ENCODE measurements around the gene ZRANB1. TPM values are rescaled to one million over a fixed set of nuclear protein-coding genes. Genes with fewer than 3 reads are reported as not detected.

The ZRANB1 gene
- total and polyA plus RNA-seq, 2 donors from 2014 or later, result 8.9 to 17.5 TPM

GRCh38 chr10:124971276-124971675, 29.4 kb downstream of the ZRANB1 start:
- DNase-seq (no peak), FAIRE-seq (no peak)
- Histone ChIP-seq H3K9ac (ENCODE audit: low read length in 3 of 3) (no peak overlapping the region), H3K9me3 (ENCODE audit: control insufficient read depth in 2 of 3, insufficient read depth in 1 of 3, low read length in 3 of 3) (no peaks in the 10 kb centered on the region), H3K4me3 (ENCODE audit: low read length in 3 of 3) (no peak overlapping the region), H3K27ac (ENCODE audit: low read depth in 2 of 2, low read length in 2 of 2) (no peak overlapping the region), H3K27me3 (ENCODE audit: control insufficient read depth, insufficient read depth, low read length) (no peaks in the 10 kb centered on the region), H3K4me1 (ENCODE audit: control insufficient read depth in 2 of 3, insufficient read depth in 2 of 3, low read depth in 1 of 3, low read length in 3 of 3) (peaks cover 0 to 4% (median 0%) of the 10 kb centered on the region in 3 donors), H3K36me3 (ENCODE audit: control insufficient read depth in 2 of 3, insufficient read depth in 3 of 3, low read length in 3 of 3) (peaks cover 3 to 24% (median 4%) of the 10 kb centered on the region in 3 donors)
- intact Hi-C loops (cut with DNase I), result no loop called here
- TF ChIP-seq CTCF (IDR thresholded peaks at IDR 0.05; ENCODE audit: borderline replicate concordance, extremely low read depth, insufficient read depth), result no peak

DNA sequence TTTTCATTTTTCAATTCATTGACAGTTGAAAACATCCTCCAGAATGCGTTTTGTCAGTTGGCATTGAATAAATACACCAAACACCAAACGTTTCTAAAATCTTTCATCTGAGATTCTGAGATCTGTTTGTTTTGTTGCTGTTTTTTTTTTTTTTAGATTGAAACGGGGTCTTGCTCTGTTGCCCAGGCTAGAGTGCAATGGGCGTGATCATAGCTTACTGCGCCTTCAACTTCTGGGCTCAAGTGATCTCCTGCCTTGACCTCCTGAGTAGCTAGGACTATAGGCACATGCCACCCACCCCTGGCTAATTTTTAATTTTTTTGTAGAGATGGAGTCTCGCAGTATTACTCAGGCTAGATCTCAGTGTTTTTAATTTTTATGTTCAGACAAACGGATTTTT, 30.7 kb downstream of the ZRANB1 start:
- Histone ChIP-seq H3K27me3 (ENCODE audit: control insufficient read depth, insufficient read depth, low read length) (no peaks in the 10 kb centered on the region), H3K36me3 (ENCODE audit: control insufficient read depth in 2 of 3, insufficient read depth in 3 of 3, low read length in 3 of 3) (peaks cover 2 to 15% (median 3%) of the 10 kb centered on the region in 3 donors), H3K9ac (ENCODE audit: low read length in 3 of 3) (no peak overlapping the region), H3K4me1 (ENCODE audit: control insufficient read depth in 2 of 3, insufficient read depth in 2 of 3, low read depth in 1 of 3, low read length in 3 of 3) (peaks cover 0 to 4% (median 0%) of the 10 kb centered on the region in 3 donors), H3K4me3 (ENCODE audit: low read length in 3 of 3) (no peak overlapping the region), H3K27ac (ENCODE audit: low read depth in 2 of 2, low read length in 2 of 2) (no peak overlapping the region), H3K9me3 (ENCODE audit: control insufficient read depth in 2 of 3, insufficient read depth in 1 of 3, low read length in 3 of 3) (no peaks in the 10 kb centered on the region)
- no peak for TF ChIP-seq CTCF (IDR thresholded peaks at IDR 0.05; ENCODE audit: borderline replicate concordance, extremely low read depth, insufficient read depth)
- no peak for DNase-seq
- intact Hi-C loops (cut with DNase I), result no loop called here
- no peak for FAIRE-seq

GRCh38 chr10:124974131-124974530, 32.2 kb downstream of the ZRANB1 start:
- H3K27ac ChIP-seq (ENCODE audit: low read depth in 2 of 2, low read length in 2 of 2), result no peak overlapping the region
- FAIRE-seq (no peak), DNase-seq (no peak)
- intact Hi-C loops (cut with DNase I), result no loop called here
- no peak overlapping the region for H3K9ac ChIP-seq (ENCODE audit: low read length in 3 of 3)
- no peak for TF ChIP-seq CTCF (IDR thresholded peaks at IDR 0.05; ENCODE audit: borderline replicate concordance, extremely low read depth, insufficient read depth)
- no peak overlapping the region for H3K4me3 ChIP-seq (ENCODE audit: low read length in 3 of 3)
- peaks cover 0 to 4% (median 2%) of the 10 kb centered on the region in 3 donors for H3K4me1 ChIP-seq (ENCODE audit: control insufficient read depth in 2 of 3, insufficient read depth in 2 of 3, low read depth in 1 of 3, low read length in 3 of 3)
- no peaks in the 10 kb centered on the region for H3K9me3 ChIP-seq (ENCODE audit: control insufficient read depth in 2 of 3, insufficient read depth in 1 of 3, low read length in 3 of 3)
- H3K36me3 ChIP-seq (ENCODE audit: control insufficient read depth in 2 of 3, insufficient read depth in 3 of 3, low read length in 3 of 3), result peaks cover 2 to 11% (median 3%) of the 10 kb centered on the region in 3 donors
- H3K27me3 ChIP-seq (ENCODE audit: control insufficient read depth, insufficient read depth, low read length), result no peaks in the 10 kb centered on the region

DNA sequence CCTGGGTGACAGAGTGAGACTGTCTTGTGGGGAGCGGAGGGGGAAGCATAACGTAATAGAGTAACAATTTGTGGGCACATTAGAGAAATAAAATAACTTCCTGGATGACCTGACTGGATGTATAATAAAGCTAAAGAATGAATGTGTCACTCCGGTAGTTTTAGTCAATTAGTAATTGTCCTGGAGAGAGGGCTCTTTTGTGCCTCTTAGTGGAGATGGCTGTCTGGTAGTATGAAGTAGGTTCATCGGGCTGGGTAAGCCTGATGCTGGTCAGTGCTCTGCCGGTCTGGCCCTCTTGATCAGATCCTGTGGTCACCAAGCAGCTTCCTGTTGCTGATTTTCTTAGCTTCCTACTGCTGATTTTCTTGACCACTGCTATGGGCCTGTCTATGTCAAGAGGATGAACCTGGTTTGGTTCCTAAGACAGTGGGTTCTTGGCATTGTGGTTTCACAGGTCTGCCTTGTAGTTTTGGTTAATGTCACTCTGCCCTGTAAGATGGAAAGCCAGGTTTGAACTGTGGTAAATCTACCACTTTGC, 34.1 kb downstream of the ZRANB1 start:
- no peak for FAIRE-seq
- H3K4me3 ChIP-seq (ENCODE audit: low read length in 3 of 3), result no peak overlapping the region
- H3K27ac ChIP-seq (ENCODE audit: low read depth in 2 of 2, low read length in 2 of 2), result no peak overlapping the region
- no peaks in the 10 kb centered on the region for H3K27me3 ChIP-seq (ENCODE audit: control insufficient read depth, insufficient read depth, low read length)
- peaks cover 2 to 9% (median 3%) of the 10 kb centered on the region in 3 donors for H3K36me3 ChIP-seq (ENCODE audit: control insufficient read depth in 2 of 3, insufficient read depth in 3 of 3, low read length in 3 of 3)
- H3K4me1 ChIP-seq (ENCODE audit: control insufficient read depth in 2 of 3, insufficient read depth in 2 of 3, low read depth in 1 of 3, low read length in 3 of 3), result peaks cover 0 to 4% (median 2%) of the 10 kb centered on the region in 3 donors
- intact Hi-C loops (cut with DNase I), result no loop called here
- no peak for DNase-seq
- H3K9ac ChIP-seq (ENCODE audit: low read length in 3 of 3), result no peak overlapping the region
- H3K9me3 ChIP-seq (ENCODE audit: control insufficient read depth in 2 of 3, insufficient read depth in 1 of 3, low read length in 3 of 3), result no peaks in the 10 kb centered on the region
- TF ChIP-seq CTCF (IDR thresholded peaks at IDR 0.05; ENCODE audit: borderline replicate concordance, extremely low read depth, insufficient read depth), result no peak
